ENCODE data around the gene ACVRL1. TPM values are rescaled to one million over a fixed set of nuclear protein-coding genes. Genes with fewer than 3 reads are reported as not detected.

The ACVRL1 gene
- total and polyA plus RNA-seq, 9 of the 15 experiments (the other 6 are each of a cell fraction or from before 2014, with no cell fraction given), result 0.07 to 1.4 (median 0.30) TPM

GRCh38 chr12:51905471-51906429, 1.6 kb upstream of the ACVRL1 start (continued):
- no peak for TF ChIP-seq ZNF408 (CRISPR knock-in tag; IDR thresholded peaks at IDR 0.05; ENCODE audit: low read depth)
- TF ChIP-seq ZNF639 (CRISPR knock-in tag; conservative IDR thresholded peaks at IDR 0.05 in 1 of 2, IDR thresholded peaks at IDR 0.05 in 1 of 2), result peak in 1 of 2 experiments; percentile 61; a peak in 1 of 4 replicates
- peak; percentile 76 for TF ChIP-seq SMARCA4 (IDR thresholded peaks at IDR 0.05)
- TF ChIP-seq JUNB (CRISPR knock-in tag; conservative IDR thresholded peaks at IDR 0.05), result no peak
- no peak for TF ChIP-seq ZNF507 (tag; conservative IDR thresholded peaks at IDR 0.05)
- TF ChIP-seq ZNF780A (CRISPR knock-in tag; IDR thresholded peaks at IDR 0.05), result no peak
- TF ChIP-seq SMAD1 (IDR thresholded peaks at IDR 0.05; ENCODE audit: low read depth, low read length, partially characterized antibody), result peak; percentile 65
- TF ChIP-seq PML (IDR thresholded peaks at IDR 0.05; ENCODE audit: low read length), result 0 out of 2 replicates have a peak, but pooled peaks have one; percentile 34
- no peak for TF ChIP-seq AFF4 (CRISPR knock-in tag; IDR thresholded peaks at IDR 0.05)
- peak; percentile 38 to 47; a peak in 2 of 4 replicates for TF ChIP-seq ETV6 (IDR thresholded peaks at IDR 0.05; ENCODE audit: borderline replicate concordance in 1 of 2, low read depth in 2 of 2, low read length in 1 of 2)
- no peak for TF ChIP-seq ETV6 (CRISPR knock-in tag; IDR thresholded peaks at IDR 0.05; ENCODE audit: borderline replicate concordance)
- TF ChIP-seq NCOR1 (IDR thresholded peaks at IDR 0.05), result peak; percentile 83
- peak; percentile 84 for TF ChIP-seq ARID1B (IDR thresholded peaks at IDR 0.05)
- peak in 1 of 2 experiments; percentile 53; a peak in 1 of 4 replicates for TF ChIP-seq MNT (conservative IDR thresholded peaks at IDR 0.05)
- TF ChIP-seq ZNF551 (CRISPR knock-in tag; IDR thresholded peaks at IDR 0.05), result no peak
- 0 out of 2 replicates have a peak, but pooled peaks have one; percentile 24 for TF ChIP-seq TOE1 (IDR thresholded peaks at IDR 0.05; ENCODE audit: borderline replicate concordance)
- TF ChIP-seq TOE1 (CRISPR knock-in tag; IDR thresholded peaks at IDR 0.05; ENCODE audit: borderline replicate concordance, low read depth), result no peak
- no peak for TF ChIP-seq E2F5 (CRISPR knock-in tag; IDR thresholded peaks at IDR 0.05)
- TF ChIP-seq GABPB2 (CRISPR knock-in tag; conservative IDR thresholded peaks at IDR 0.05), result no peak
